PFSK-1 (cell line): Measurements from ENCODE around the gene TNRC6C.

ENCODE experiments used
- FOXP2 ChIP-seq: optimal IDR thresholded peaks from 2 replicates; pipeline ENCODE3; 2011; ENCODE audit warnings: borderline replicate concordance, control low read depth, inconsistent platforms; ENCODE audit not compliant: insufficient read depth; ENCODE audit errors: extremely low read length, extremely low read depth
- POLR2AphosphoS5 ChIP-seq: IDR thresholded peaks from 2 replicates; pipeline ENCODE4 v1.6.1; 2012; ENCODE audit warnings: low read depth, mild to moderate bottlenecking, control low read depth, low read length, moderate library complexity
- SIN3A ChIP-seq: IDR thresholded peaks from 2 replicates; pipeline ENCODE4 v1.6.1; 2012; ENCODE audit warnings: mild to moderate bottlenecking, low read length, moderate library complexity, borderline replicate concordance; ENCODE audit not compliant: insufficient read depth
- TAF1 ChIP-seq: IDR thresholded peaks from 2 replicates; pipeline ENCODE4 v1.6.1; 2012; ENCODE audit warnings: low read length, control low read depth, borderline replicate concordance; ENCODE audit not compliant: insufficient read depth
- TF ChIP-seq, protein P1 (sequence below), 2 experiments: IDR thresholded peaks; 2 replicates each; pipeline versions ENCODE4 v1.6.1 to v1.8.0; 2011 to 2012; ENCODE audit warnings: low read depth in 2 of 2, low read length in 2 of 2, control low read depth in 1 of 2, inconsistent platforms in 1 of 2, mild to moderate bottlenecking in 1 of 2, moderate library complexity in 1 of 2; ENCODE audit not compliant: insufficient read depth in 1 of 2

TNRC6C gene

DNA sequence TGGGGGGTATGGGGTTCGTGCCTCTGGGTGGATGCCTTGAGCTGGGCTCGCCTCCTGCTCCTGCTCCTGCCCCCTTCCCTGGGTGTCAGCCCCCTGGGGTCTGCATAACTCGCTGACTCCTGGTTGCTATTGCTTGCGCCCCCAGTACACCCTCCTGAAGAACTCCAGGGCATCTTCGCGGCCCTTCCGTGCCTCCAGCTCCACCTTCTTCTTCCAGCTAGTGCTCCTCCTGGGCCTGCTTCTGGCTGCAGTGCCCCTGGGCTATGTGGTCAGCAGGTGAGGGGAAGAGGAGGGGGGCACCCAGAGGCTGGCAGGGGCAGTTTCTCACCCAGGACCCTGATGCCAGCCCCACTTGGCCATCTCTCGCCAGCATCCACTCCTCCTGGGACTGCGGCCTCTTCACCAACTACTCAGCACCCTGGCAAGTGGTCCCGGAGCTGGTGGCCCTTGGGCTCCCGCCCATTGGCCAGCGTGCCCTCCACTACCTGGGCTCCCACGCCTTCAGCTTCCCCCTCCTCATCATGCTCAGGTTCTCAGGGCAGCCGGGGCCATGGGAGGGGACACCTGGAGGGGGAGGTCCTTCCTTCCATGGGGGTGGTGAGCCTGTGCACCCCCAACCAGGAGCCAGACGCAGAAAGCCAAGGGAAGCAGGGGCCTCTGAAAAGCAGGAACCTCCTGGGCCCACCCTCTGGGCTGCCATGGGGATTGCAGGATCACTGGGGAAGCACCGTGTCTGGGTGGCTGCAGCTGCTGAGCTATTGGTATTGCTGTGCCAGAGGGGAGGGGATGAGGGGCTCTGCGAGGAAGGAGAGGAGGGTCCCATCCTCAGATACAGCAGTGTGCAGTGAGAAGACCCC is 179.9 kb downstream of the TNRC6C start:
- TF ChIP-seq, protein P1, sequence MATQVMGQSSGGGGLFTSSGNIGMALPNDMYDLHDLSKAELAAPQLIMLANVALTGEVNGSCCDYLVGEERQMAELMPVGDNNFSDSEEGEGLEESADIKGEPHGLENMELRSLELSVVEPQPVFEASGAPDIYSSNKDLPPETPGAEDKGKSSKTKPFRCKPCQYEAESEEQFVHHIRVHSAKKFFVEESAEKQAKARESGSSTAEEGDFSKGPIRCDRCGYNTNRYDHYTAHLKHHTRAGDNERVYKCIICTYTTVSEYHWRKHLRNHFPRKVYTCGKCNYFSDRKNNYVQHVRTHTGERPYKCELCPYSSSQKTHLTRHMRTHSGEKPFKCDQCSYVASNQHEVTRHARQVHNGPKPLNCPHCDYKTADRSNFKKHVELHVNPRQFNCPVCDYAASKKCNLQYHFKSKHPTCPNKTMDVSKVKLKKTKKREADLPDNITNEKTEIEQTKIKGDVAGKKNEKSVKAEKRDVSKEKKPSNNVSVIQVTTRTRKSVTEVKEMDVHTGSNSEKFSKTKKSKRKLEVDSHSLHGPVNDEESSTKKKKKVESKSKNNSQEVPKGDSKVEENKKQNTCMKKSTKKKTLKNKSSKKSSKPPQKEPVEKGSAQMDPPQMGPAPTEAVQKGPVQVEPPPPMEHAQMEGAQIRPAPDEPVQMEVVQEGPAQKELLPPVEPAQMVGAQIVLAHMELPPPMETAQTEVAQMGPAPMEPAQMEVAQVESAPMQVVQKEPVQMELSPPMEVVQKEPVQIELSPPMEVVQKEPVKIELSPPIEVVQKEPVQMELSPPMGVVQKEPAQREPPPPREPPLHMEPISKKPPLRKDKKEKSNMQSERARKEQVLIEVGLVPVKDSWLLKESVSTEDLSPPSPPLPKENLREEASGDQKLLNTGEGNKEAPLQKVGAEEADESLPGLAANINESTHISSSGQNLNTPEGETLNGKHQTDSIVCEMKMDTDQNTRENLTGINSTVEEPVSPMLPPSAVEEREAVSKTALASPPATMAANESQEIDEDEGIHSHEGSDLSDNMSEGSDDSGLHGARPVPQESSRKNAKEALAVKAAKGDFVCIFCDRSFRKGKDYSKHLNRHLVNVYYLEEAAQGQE (IDR thresholded peaks at IDR 0.05; ENCODE audit: insufficient read depth in 1 of 2, low read depth in 2 of 2, low read length in 2 of 2) = no peak
- TF ChIP-seq TAF1 = no peak
- no peak for TF ChIP-seq SIN3A
- TF ChIP-seq FOXP2 = no peak
- TF ChIP-seq POLR2AphosphoS5 = no peak

DNA sequence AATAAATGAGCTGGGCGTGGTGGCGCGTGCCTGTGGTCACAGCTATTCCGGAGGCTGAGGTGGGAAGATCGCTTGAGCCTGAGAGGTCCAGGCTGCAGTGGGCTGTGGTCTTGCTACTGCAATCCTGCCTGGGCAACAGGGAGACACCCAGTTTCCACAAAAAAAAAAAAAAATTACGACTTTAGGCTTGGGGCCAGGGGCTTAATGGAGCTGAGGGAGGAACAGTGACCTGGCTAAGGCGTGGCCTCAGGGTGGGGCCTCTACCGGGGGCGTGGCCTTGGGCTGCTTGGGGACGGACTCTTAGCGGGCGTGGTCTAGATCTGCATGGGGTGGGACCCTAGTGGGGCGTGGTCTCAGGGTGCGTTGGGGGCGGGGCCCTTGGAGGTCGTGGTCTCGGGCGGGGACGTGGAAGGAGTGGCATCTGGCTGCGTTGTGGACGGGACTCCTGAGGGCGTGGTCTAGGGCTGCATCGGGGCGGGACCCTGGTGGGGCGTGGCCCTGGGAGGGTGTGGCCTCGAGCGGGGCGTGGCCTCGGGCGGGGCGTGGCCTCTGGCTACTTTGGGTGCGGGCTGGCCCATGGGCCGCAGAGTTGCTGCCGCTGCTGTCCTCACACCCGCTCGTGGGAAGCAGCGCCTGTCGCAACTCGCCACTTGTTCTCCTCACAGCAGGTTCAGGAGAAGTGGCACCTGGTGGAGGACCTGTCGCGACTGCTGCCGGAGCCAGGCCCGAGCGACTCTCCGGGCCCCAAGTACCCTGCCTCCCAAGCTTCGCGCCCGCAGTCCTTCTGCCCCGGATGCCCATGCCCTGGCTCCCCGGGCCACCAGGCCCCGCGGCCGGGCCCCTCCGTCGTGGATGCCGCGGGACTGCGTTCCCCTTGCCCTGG is 181.9 kb downstream of the TNRC6C start:
- TF ChIP-seq TAF1 (no peak), FOXP2 (peak; percentile 86), POLR2AphosphoS5 (peak; percentile 64), SIN3A (no peak)
- TF ChIP-seq, protein P1 (IDR thresholded peaks at IDR 0.05; ENCODE audit: insufficient read depth in 1 of 2, low read depth in 2 of 2, low read length in 2 of 2) = no peak

DNA sequence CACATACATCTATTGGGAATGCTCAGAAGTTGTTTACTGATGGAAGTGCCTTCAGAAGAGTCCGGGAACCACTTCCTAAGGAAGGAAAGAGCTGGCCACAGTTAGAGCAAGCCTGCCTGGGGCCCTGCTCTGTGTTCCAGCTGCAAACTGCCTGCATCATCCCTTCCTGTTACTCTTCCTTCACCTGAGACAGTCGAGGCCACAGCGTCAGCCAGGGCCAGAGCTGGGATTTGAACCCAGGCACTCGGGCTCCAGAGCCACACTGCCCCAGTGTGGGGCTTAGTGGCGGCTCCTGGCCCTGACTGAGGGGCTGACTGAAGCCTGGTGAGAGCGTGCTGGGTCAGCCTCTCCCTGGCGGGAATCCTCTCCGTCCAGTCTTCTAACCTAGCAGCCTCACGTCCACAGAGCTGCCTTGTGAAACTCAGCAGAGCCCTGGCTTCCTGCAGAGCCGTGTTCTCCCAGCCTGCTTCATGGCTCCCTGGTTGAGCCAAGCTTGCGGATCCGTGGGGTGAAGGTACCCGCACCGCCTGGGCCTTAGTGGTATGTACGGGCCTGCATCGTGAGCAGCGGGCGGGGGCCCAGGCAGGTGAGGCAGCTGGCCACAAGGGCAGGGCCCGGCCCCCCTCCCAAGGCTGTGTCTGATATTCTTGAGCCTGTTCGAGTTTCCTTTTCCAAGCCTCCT is 183.1 kb downstream of the TNRC6C start:
- TF ChIP-seq POLR2AphosphoS5 = no peak
- TF ChIP-seq, protein P1 (IDR thresholded peaks at IDR 0.05; ENCODE audit: insufficient read depth in 1 of 2, low read depth in 2 of 2, low read length in 2 of 2) = no peak
- no peak for TF ChIP-seq TAF1
- TF ChIP-seq SIN3A = no peak
- TF ChIP-seq FOXP2 = no peak

DNA sequence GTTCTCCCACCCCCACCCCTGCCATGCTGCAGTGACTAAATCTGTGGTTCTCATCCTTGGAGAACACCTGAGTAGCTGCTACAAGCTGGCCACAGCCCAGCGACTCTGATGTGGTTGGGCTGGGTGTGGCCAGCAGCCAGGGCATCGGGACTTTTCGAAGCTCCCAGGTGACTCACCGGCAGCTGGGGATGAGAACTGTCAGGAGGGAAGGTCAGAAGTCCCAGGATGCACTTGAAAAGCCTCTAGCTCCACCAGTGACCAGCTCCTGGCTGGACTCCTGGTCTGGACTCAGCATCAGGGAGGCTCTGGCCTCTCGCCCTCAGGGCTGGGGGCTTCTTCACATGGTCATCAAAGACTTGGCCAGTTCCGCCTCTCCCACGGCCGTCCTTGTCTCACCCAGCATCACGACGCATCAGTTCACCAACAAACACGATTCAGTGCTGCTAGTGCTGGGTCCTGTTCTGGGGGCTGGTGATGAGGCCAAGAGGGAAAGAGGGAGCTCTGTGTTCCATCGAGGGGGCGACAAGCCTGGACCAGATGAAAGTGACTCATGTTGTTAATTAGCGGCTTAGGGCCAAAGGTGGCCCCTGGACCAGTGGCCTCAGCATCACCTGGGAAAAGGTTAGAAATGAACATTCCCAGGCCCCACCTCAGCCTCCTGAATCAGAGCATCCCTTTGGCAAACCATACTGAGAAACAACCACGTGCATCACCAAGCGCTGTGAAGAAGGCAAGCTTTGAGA is 183.8 kb downstream of the TNRC6C start:
- TF ChIP-seq POLR2AphosphoS5 = no peak
- no peak for TF ChIP-seq TAF1
- TF ChIP-seq SIN3A = no peak
- TF ChIP-seq, protein P1 (IDR thresholded peaks at IDR 0.05; ENCODE audit: insufficient read depth in 1 of 2, low read depth in 2 of 2, low read length in 2 of 2) = no peak
